NCI-H1105 treated with DMSO at 0.1 percent for 48 hours (cell line): ENCODE measurements around the gene HOXB5.

Experiments
- DNase-seq: peaks from one replicate; lab custom pipeline; 2025; lab: John Stamatoyannopoulos, UW

HOXB5 gene

DNA sequence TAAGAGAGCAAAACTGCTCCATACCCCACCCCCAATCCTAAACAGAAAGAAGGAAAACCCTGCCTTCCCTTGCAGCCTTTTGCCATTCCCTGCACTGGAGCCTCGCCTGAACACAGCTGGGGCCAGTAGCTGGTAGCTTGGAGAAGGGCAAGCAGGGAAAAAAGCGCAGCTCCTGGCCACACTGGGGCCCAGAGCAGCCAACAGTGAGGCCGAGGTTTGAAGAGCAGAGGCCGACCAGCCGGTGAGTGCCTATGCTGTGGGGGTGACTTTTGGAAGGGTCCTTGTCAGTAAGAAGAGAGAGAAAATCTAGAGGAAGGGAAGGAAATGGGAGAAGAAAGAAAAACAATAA lies 35.8 kb upstream of the HOXB5 start:
- DNase-seq, result no peak

DNA sequence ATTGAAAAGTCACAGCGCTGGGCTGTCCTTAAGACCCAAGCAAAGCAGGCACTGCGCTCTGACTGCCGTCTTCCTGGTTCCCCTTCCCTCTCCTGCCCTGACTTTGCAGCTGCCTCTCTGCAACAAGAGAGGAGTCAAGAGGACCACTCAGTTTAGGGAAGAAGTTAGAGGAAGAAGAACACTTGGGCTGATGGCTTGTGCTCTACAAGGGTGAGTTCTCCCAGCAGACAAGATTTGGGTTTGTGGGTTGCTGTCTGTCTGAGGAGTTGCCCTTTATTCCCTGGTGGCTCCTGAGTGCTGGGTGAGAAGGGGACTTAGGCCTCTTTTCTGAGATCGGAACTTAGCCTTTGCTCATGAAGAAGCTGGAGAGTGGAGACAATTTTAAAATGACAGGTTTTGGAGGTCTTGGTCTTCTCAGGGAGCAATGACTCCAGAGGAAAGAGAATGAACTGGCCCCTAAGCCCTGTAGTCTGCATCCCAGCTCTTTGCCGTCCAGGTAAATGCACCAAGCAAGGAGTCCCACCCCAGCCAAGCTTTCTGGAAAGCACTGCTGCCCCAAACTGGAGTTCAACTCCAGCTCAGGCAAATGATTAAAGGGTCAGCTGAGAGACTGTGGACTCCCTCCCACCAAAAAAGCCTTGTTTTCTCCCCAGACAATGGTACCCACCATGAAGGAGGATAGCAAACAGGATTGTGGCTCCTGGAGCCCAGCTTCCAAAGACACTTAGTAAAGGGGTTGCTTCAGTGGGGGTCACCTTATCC lies 35.3 kb upstream of the HOXB5 start:
- DNase-seq, result no peak

DNA sequence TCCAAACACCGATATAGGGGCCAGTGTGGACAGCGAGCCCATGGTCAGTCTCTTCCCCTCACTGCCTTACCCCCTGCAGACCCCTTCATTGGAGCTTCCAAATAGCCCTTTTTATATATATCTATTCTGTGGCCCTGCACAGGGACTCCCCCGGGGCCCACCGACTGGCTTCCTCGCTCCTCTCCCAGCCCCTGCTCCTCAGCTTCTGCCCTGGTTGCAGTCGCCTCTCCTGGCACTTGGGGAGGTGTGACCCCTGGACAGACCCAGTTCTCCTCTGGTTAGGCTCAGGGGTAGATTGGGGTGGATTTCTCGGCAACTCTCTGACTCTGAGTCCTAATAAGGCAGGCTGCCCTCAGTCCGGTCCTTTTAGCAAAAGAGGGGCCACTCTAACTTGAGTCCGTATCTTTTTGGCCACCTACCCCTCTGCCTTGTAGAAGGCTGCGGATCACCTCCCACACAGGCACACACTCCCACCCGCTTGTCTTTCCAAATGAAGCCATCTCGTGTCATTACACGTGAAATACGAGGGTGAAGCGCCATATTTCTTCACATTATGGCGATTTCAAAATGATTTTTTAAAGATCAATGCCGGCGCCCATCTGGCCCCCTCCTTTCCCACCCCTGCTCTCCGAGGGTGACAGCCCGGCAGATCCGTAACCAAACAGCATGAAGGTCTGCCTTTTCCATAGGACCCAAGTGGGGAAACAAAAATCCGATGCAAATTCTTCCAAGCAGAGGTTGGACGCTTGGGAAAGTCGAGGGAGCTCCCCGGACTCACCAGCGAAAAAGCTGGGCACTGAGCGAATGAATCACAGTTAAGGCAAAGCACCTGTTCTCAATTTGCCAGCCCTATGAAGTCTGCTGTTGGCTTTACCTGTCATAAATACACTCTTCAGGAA lies 34.3 kb upstream of the HOXB5 start:
- no peak for DNase-seq

DNA sequence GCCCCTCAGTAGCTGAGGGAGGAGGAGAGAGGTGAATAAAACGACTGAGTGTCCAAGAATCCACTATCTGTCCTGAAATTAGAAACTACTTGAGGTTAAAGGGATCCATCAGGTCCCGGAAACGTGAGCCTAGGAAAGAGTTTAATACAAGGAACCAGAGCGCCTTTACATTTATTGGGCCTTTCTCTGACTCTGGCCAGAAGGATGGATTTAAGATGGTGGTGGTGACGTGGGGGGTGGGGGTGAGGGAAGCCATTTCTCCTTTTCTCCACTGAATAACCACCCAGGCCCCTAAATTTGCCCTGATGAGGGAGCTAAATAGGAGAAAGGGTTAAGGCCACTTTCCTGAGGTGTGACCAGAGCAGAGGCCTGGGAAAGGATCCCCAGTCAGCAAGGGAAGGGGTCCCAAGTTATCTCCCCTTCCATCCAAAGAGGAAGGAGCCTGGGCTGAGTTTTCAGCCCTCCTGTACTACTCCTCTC lies 33.6 kb upstream of the HOXB5 start:
- no peak for DNase-seq

DNA sequence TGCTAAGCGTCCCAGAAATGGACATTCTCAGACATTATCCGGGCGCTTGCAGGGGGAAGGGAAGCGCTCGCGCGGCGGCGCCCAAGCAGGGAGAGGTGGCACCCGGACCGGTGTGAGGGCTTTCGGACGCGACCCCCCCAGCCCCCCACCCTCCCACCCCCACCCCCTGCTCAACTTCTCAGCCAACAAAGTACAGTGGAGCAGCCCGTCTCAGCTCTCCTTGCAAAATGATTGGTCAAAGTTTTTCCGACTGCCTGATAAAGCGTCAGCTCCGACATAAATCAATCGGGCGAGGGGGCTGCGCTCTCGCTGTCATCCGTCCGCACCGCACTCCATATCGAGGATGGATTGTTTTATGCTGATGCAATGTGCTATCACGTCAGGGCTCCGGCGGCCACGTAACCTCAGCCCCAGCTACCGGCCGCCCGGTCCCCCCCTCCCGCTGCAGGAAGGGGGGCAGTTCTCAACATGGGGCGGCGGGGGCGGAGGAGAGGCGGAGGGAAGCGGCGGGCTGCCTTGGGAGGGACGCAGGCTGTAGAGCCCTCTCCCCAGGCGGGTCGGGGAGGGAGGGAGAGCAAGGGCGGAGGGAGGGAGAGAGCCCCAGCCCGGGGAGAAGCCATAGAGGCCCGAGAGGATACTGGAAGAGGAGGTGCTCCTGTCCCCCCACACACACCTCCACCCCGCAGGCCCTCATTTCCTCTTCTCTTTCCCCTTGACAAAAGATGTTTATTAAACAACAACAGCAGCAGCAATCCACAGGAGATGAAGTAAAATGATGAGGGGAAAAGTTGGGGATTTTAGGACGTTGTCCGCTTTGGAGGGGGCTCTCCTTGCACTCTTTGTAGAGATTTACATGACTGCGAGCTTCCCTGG lies 32.9 kb upstream of the HOXB5 start, which contains the start of gene HOXB9:
TSS of gene HOXB9 (minus strand) at position 114 of the 873 bp plus-strand sequence. CDS start at position 25, 89 bp downstream.
- DNase-seq, result peak; percentile 34

DNA sequence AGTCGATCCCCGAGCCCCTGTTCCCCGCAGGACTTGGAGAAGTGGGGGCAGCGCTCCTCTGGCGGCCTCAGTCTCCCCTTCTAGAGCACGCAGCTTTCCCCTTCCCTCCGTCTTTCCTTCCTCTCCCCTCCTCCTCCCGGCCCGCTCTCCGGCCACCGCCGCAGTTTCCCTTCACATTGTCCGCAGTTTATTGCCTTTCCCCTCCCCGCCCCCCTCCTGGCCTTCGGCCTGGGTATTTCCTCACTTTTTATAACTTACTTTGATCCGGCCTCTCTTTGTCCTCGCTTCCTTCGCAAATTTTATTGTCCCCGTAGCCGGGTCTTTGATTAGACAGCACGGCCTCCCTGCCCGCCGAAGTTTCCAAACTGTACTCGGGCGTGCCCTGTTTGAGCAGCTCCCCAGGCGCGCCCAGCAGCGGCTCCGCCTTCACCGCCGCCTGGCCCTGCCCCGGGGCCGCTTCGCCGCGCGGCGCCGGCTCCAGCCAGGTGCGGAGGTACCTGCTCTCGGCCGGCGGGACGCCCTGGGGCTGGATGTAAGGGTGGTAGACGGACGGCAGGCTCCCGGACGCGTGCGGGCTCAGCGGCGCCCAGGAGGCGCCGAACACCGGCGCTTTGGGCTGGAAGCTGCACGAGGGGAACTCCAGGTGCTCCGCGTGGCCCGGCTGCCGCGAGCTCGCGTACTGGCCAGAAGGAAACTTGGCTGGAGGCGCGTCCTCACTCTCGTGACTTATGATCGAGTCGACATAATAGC lies 32.1 kb upstream of the HOXB5 start:
- DNase-seq, result peak; percentile 31

DNA sequence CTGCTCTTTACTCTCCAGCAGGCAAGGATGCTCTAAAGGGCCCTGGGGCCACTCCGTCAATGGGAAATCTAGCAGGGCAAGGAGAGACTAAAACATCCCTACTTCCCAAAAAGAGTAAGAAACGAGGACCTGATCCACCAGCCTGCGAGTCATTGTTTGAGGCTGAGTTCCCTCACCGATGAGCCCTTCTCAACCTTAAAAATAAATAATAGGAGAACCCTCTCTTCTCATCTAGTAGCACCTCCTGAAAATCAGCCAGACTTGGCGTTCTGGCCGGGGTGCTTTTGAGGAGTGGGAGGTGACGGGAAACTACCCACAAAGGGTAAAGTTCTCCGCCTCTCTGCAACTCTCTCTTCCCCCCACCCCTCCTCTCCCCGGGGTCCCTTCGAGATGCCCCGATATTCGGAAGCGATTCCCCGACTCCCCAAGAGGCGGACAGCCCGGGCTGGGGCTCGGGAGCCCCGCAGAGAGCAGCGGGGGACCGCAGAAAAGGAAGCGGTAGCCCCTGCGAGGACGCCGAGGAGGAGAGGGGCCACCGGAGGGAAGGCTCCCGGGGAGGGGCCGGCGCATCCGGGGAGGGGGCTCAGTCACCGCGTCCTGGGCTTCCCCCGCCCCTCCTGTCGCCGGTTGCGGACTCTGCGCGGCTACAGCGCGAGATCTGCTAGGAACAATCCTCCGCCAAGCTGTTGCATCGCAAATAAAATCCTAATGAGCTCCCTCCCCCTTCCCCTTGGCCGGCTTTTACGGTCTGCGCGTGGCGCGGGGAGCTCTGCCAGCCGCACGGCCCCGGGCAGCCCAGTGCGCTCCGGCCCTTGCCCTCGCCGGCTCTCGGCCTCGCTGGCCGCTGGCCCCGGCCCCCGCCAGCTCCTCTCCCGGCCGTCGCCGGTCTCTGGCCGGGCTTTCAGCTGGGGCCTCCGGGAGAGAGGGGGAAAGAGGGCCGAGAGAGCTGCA lies 31.2 kb upstream of the HOXB5 start:
- peak; percentile 36 for DNase-seq

DNA sequence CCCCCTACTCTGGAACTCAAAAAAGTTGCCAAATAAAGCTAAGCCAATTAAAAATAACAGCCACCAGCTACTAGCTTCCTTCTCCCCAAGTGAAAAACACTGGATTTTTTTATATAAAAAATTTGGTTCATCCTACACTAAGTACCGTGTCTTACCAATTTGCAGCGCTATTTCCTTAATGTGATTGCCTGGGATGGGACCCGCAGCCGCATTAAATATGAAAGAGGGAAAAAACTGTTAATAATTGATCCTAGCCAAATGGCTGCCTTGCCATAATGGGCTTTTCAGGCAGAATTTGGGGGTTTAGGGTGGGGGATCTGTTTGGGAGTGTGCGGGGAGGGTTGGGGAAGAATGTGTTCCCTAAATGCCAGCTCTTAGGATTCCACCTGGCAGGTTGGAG lies 30.5 kb upstream of the HOXB5 start:
- DNase-seq, result no peak

DNA sequence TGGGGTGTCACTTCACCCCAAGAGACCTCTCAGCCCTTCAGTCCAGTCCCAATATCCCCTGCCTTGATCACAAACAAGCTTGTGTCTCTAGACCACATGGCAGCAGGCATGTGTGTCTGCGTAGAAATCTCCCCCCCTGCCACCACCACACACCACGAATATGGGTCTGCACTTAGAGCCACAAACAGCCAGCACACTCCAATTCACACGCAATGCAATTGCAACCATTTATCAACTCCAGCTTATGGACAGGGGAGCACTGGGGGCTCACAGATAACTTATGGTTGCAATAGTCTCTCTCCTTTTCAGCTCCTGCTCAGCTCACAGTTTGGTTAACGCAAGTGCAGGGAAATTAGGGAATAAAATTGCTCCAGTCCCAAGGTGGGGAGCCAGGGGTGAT lies 30.0 kb upstream of the HOXB5 start:
- no peak for DNase-seq

DNA sequence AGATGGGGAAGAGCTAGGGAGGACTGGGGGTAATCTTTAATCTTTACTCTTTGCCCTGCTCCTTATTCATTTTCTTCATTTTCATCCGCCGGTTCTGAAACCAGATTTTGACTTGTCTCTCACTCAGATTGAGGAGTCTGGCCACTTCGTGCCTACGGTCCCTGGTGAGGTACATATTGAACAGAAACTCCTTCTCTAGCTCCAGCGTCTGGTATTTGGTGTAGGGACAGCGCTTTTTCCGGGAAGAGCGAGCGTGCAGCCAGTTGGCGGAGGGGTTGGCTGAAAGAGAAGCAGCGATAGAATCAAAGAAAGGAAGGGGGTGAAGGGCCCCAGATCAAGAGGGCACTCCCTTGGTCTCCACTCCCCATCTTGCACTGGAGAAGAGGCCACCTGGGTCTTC lies 29.3 kb upstream of the HOXB5 start:
- no peak for DNase-seq

DNA sequence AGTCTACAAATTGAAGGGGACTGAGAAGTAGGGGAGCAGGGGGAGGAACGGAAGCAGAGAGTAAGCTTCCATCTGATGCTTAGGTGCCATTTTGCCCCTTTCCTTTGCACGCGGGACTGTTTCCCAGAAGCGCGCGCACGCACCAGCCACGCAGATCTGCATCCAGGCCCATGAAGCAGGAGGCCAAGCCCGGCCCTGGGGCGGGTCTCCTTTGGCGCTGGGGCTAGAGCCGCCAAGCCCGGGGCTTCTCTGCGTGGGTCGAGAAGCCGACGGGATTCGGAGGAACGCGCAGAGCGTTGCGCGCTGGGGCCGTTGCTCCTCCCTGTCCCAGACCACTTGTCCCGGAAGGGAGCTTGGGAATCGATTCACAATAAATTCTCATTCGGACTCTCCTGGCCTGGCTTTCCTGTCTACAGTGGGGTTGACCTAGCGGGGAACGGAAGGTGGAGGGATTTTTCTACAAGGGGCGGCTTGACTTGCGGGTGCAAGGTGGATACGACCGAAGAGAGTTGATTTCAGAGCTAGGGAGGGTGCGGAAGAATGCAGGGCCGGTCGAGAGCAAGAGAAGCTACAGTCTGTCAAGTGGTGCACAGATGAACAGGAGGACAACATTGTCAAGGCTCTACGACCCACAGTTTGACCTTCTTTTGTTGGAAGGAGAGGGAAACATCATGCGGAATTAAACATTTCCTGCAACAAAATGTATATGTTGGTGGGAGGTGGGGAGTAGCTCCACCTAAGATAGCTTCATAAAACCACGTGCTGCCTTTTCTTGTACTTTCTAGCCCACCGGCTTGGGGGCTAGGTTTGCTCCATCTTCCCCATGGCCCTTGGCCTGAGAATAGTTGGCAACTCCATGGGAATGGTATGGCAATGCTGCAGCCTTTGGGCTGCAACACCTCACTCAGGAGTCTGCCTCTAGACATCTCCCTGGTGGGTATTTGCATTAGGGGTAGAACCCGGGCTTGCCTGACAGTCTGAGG lies 28.1 kb upstream of the HOXB5 start:
- DNase-seq, result no peak

DNA sequence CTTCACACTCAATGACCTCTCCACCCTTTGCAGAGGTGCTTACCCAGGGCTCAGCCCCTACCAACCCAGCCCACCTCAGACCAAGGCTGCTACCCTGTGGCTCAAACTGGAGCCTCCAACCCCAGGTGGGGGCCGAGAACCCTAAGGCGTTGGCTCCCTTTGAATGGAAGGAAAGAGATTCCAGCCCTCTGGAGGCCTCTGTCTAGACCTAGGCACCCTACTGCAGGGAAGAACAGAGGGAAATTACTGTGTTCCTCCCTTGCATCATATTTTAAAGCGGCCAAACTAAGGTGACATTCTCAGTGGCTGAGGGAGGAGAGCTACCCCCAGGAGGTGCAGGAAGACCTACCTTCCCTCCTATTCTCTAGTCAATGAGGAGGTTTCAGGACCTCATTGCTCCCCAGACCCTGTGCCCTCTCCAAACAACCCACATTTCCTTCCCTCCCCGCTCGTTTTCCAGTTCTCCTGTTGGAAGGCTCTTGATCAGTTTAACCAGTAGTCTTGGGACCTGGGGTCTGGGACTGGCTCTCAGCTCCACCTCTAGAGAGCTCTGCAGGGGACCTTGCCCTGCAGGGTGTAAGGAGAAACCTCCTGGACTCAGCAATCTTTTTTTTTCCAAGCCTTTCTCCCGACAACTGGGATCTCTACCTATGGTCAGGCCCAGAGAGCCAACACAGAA lies 27.0 kb upstream of the HOXB5 start:
- DNase-seq, result no peak

DNA sequence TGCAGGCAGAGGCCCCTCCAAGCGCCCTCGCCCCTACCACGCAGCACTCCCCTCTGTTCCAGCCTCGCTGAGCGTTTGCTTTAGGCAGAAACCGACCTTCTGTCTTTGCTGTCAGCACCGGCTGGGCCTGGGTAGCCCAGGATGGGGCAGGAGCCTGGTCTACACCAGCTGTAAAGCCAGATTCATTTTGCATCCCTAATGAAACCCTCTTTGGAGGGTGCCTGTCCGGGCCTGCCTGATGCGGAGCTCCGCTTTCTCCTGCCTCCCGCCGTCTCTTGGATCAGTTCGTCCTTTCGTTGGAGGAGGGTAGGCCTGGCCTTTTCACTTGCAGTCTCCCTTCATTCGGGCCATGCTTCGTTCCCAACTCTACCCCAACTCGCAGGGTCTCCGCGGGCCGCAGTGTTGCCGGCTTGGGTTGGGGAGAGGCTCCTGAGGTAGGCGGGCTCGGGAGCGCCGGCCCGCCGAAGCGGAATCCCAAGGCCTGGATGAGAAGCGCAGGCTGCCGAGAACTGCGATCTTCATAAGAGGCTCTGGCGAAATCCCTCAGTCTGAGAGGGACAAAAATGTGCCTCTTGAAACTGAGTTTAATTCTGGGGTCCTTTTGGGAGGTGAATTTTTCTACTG lies 26.4 kb upstream of the HOXB5 start:
- DNase-seq, result no peak

DNA sequence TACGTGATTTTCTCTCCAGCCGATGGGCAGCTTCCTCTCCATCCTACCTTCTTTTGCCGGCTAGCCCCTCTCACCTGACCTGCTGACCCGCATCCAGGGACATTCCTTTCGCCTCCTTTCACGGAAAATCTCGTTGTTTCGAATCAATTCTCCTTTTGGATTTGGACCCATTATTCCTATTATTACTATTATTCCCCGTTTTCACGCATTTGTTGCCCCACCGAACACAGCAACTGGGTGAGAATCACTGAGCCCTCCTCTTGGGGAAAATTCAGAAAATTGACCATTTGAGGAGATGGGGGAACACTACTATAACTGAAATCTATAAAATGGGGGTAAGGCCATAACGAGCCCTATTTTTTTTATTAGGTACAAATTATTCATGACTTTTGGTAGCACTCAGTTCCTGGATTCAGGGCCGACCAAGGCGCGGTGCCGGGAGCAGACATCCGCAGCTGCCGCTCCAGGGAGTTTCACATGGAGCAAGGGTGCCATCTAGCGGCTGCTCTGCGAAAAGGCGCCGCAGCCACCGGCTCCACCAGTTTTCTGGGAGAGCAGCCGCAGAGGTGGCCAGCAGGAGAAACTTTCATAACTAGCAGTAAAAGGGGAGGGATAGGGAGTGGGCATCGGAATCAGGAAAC lies 24.8 kb upstream of the HOXB5 start:
- DNase-seq, result peak; percentile 74

DNA sequence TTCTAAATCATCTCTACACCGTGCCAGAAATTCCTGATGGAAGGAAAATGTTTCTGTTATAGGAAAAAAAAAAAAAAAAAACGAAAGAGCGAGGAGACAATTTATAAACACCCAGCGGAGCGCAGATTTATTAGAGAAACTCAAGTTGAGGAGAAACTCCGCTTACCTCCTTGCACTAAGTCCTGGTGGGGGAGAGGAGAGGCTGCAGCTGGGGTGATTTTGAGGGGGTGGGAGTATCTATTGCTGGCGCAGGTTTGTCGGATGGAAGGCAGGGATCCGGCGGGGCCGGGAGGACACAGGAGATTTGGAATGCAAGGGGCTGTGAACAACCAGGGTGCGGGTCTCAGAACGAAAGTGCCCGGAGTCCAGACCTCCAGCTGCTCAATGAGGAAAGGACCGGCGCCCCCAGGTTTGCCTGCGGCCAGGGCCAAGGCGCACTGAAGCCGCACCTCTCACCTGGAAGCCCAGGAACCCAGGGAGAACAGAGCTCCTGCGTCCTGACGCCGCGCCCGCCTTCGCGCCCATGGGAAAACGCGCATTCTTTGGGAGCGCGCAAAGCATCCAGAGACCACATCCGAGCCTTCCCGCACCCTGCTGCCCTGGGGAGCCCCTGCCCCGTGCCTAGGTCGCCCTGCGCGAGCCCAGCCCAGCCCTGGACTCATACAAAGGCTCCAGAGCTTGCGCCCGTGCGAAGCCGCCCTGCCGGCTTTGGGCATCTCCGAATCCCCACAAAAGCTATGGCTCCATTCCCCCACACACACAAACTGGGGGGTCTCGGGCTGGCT lies 24.1 kb upstream of the HOXB5 start:
- no peak for DNase-seq

DNA sequence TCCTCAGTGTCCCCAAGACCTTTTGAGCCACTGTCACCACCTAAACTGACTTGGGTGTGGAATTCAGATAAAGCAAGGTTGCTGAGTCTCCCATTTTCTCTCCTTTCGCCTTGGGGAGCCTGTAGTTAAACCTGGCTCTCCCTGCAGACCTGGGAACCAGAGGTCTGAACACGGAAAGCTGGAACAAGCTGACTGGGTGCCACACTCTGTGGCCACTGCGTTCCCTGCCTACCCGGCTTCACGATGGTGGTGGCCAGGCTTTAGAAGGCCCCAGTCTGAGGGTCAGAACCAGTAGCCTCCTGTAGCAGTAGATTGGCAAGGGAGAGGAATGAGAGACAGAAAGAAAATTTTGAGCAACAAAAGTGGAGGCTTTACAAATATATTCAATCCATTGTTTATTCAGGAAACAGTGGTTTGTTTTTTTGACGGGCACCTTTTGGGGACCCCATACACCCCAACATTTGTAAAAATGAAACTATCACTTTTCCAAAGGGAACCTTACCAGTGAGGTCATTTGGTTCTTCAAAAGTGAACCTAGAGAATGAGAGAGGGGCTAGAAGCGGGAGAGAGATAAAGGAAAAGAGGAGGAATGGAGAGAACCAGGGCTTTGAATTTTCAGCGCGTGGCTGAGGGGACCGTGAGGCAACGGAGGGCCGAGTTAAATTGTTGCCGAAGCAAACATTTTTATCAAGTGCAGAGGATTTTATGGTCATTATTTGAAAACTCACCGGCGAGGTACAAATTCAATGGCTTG lies 23.3 kb upstream of the HOXB5 start:
- DNase-seq, result no peak
